Activated CD8-positive, alpha-beta memory T cell treated with anti-CD3 and anti-CD28 coated beads, Interleukin-2, amount 10 ng/mL, durations not matched to agents 7 days and 5 days (primary cell): Measurements from ENCODE around the gene ABCB1. TPM values are rescaled to one million over a fixed set of nuclear protein-coding genes. Genes with fewer than 3 reads are reported as not detected.

Source experiments
- ATAC-seq: fragments of 150-1000 bp; cut with Tn5 transposase; one replicate; pipeline ENCODE4 v1.10.0; 2021; ENCODE audit warnings: moderate library complexity
- CTCF ChIA-PET: fragments of 350-600 bp; sonication (Branson Sonifier 250); formaldehyde crosslinking; loops from one replicate; lab custom pipeline; 2021; ENCODE audit warnings: antibody characterized with exemption; lab: Charles Lee
- DNase-seq: peaks from one replicate; pipeline ENCODE4 v3.0.0-alpha.2; 2020
- H3K27ac Mint-ChIP-seq: one replicate; pipeline ENCODE4 v1.8.0; 2021; ENCODE audit warnings: mild to moderate bottlenecking, mixed read lengths
- H3K27me3 Mint-ChIP-seq: one replicate; pipeline ENCODE4 v1.8.0; 2021; ENCODE audit warnings: mixed read lengths
- H3K36me3 Mint-ChIP-seq: one replicate; pipeline ENCODE4 v1.8.0; 2021; ENCODE audit warnings: mild to moderate bottlenecking, mixed read lengths
- H3K4me1 Mint-ChIP-seq: one replicate; pipeline ENCODE4 v1.8.0; 2021; ENCODE audit warnings: mixed read lengths
- H3K4me3 Mint-ChIP-seq: one replicate; pipeline ENCODE4 v1.8.0; 2021; ENCODE audit warnings: mild to moderate bottlenecking, moderate library complexity, mixed read lengths
- H3K9me3 Mint-ChIP-seq: one replicate; pipeline ENCODE4 v1.8.0; 2022; ENCODE audit warnings: low read depth, mixed read lengths
- total RNA-seq, 2 experiments: library from RNA; stranded (reverse); gene quantifications; one replicate each; pipeline ENCODE4 v1.2.3, GENCODE V29; 2021

ABCB1 gene
- total RNA-seq, 2 experiments from 2014 or later, result 15.1 to 15.7 TPM

- no peak for ATAC-seq
- no peak for DNase-seq
- no peaks in the 10 kb centered on the region for H3K9me3 Mint-ChIP-seq
- CTCF ChIA-PET, result no interaction called here
- H3K27ac Mint-ChIP-seq, result no peak overlapping the region
- no peaks in the 10 kb centered on the region for H3K27me3 Mint-ChIP-seq
- peaks cover 6% of the 10 kb centered on the region for H3K4me1 Mint-ChIP-seq
- no peak overlapping the region for H3K4me3 Mint-ChIP-seq
- H3K36me3 Mint-ChIP-seq, result peaks cover 9% of the 10 kb centered on the region
These were observed 34.3 kb downstream of the ABCB1 start for GRCh38 chr7:87566311-87566900.

GRCh38 chr7:87565877-87566276 is 34.8 kb downstream of the ABCB1 start:
- Mint-ChIP-seq H3K36me3 (peaks cover 9% of the 10 kb centered on the region), H3K27ac (no peak overlapping the region), H3K27me3 (no peaks in the 10 kb centered on the region), H3K4me3 (no peak overlapping the region), H3K9me3 (no peaks in the 10 kb centered on the region), H3K4me1 (peaks cover 6% of the 10 kb centered on the region)
- ATAC-seq, result no peak
- DNase-seq, result no peak
- CTCF ChIA-PET, result no interaction called here

GRCh38 chr7:87564296-87564963 is 36.3 kb downstream of the ABCB1 start:
- H3K27ac Mint-ChIP-seq, result no peak overlapping the region
- peaks cover 9% of the 10 kb centered on the region for H3K36me3 Mint-ChIP-seq
- DNase-seq (no peak), ATAC-seq (peak; percentile 42)
- no peak overlapping the region for H3K4me3 Mint-ChIP-seq
- no peaks in the 10 kb centered on the region for H3K27me3 Mint-ChIP-seq
- CTCF ChIA-PET, result interaction anchor here (1.9 kb wide), 1 partner anchor 36 kb away, joined by 6 read pairs; the partner anchor contains the start of gene ABCB1
- H3K4me1 Mint-ChIP-seq, result peaks cover 6% of the 10 kb centered on the region
- no peaks in the 10 kb centered on the region for H3K9me3 Mint-ChIP-seq

GRCh38 chr7:87561702-87562101 is 39.0 kb downstream of the ABCB1 start:
- Mint-ChIP-seq H3K27ac (no peak overlapping the region), H3K27me3 (no peaks in the 10 kb centered on the region), H3K4me3 (no peak overlapping the region), H3K36me3 (peaks cover 9% of the 10 kb centered on the region), H3K4me1 (peaks cover 6% of the 10 kb centered on the region), H3K9me3 (no peaks in the 10 kb centered on the region)
- DNase-seq, result no peak
- CTCF ChIA-PET, result no interaction called here
- no peak for ATAC-seq

GRCh38 chr7:87561102-87561501 is 39.6 kb downstream of the ABCB1 start:
- CTCF ChIA-PET, result no interaction called here
- Mint-ChIP-seq H3K4me3 (no peak overlapping the region), H3K36me3 (peaks cover 8% of the 10 kb centered on the region), H3K9me3 (no peaks in the 10 kb centered on the region), H3K27ac (no peak overlapping the region), H3K4me1 (peaks cover 6% of the 10 kb centered on the region), H3K27me3 (no peaks in the 10 kb centered on the region)
- DNase-seq, result no peak
- no peak for ATAC-seq

GRCh38 chr7:87552351-87552900 is 48.3 kb downstream of the ABCB1 start:
- DNase-seq (no peak), ATAC-seq (no peak)
- Mint-ChIP-seq H3K4me1 (no peaks in the 10 kb centered on the region), H3K4me3 (no peak overlapping the region), H3K27ac (no peak overlapping the region), H3K9me3 (no peaks in the 10 kb centered on the region), H3K36me3 (peaks cover 2% of the 10 kb centered on the region), H3K27me3 (no peaks in the 10 kb centered on the region)
- CTCF ChIA-PET, result no interaction called here

- DNase-seq (no peak), ATAC-seq (no peak)
- CTCF ChIA-PET, result no interaction called here
- no peak overlapping the region for H3K4me3 Mint-ChIP-seq
- H3K27ac Mint-ChIP-seq, result no peak overlapping the region
- no peaks in the 10 kb centered on the region for H3K4me1 Mint-ChIP-seq
- no peaks in the 10 kb centered on the region for H3K9me3 Mint-ChIP-seq
- H3K27me3 Mint-ChIP-seq, result no peaks in the 10 kb centered on the region
- peaks cover 12% of the 10 kb centered on the region for H3K36me3 Mint-ChIP-seq
These were observed 52.4 kb downstream of the ABCB1 start for GRCh38 chr7:87548123-87548919.

- H3K9me3 Mint-ChIP-seq, result no peaks in the 10 kb centered on the region
- H3K27ac Mint-ChIP-seq, result no peak overlapping the region
- CTCF ChIA-PET, result no interaction called here
- H3K27me3 Mint-ChIP-seq, result no peaks in the 10 kb centered on the region
- DNase-seq (no peak), ATAC-seq (no peak)
- peaks cover 5% of the 10 kb centered on the region for H3K4me1 Mint-ChIP-seq
- H3K36me3 Mint-ChIP-seq, result peaks cover 13% of the 10 kb centered on the region
- H3K4me3 Mint-ChIP-seq, result no peak overlapping the region
These were observed 54.9 kb downstream of the ABCB1 start for GRCh38 chr7:87545760-87546159.

GRCh38 chr7:87543623-87544022 is 57.1 kb downstream of the ABCB1 start:
- DNase-seq (no peak), ATAC-seq (no peak)
- H3K27me3 Mint-ChIP-seq, result no peaks in the 10 kb centered on the region
- H3K4me1 Mint-ChIP-seq, result peaks cover 5% of the 10 kb centered on the region
- no peak overlapping the region for H3K27ac Mint-ChIP-seq
- no peaks in the 10 kb centered on the region for H3K9me3 Mint-ChIP-seq
- no peak overlapping the region for H3K4me3 Mint-ChIP-seq
- CTCF ChIA-PET, result no interaction called here
- H3K36me3 Mint-ChIP-seq, result peaks cover 15% of the 10 kb centered on the region

GRCh38 chr7:87541648-87542047 is 59.0 kb downstream of the ABCB1 start:
- peaks cover 15% of the 10 kb centered on the region for H3K36me3 Mint-ChIP-seq
- no peaks in the 10 kb centered on the region for H3K27me3 Mint-ChIP-seq
- DNase-seq (no peak), ATAC-seq (no peak)
- no peak overlapping the region for H3K27ac Mint-ChIP-seq
- peaks cover 5% of the 10 kb centered on the region for H3K4me1 Mint-ChIP-seq
- CTCF ChIA-PET, result no interaction called here
- no peak overlapping the region for H3K4me3 Mint-ChIP-seq
- no peaks in the 10 kb centered on the region for H3K9me3 Mint-ChIP-seq

- H3K9me3 Mint-ChIP-seq, result no peaks in the 10 kb centered on the region
- CTCF ChIA-PET, result no interaction called here
- DNase-seq (no peak), ATAC-seq (no peak)
- H3K27me3 Mint-ChIP-seq, result no peaks in the 10 kb centered on the region
- peaks cover 5% of the 10 kb centered on the region for H3K4me1 Mint-ChIP-seq
- peaks cover 4% of the 10 kb centered on the region for H3K36me3 Mint-ChIP-seq
- H3K4me3 Mint-ChIP-seq, result no peak overlapping the region
- H3K27ac Mint-ChIP-seq, result no peak overlapping the region
These were observed 62.6 kb downstream of the ABCB1 start for GRCh38 chr7:87538052-87538451.

- Mint-ChIP-seq H3K27ac (no peak overlapping the region), H3K9me3 (no peaks in the 10 kb centered on the region), H3K36me3 (peaks cover 2% of the 10 kb centered on the region), H3K4me1 (peaks cover 2% of the 10 kb centered on the region), H3K27me3 (no peaks in the 10 kb centered on the region), H3K4me3 (no peak overlapping the region)
- CTCF ChIA-PET, result no interaction called here
- DNase-seq (no peak), ATAC-seq (no peak)
These were observed 66.6 kb downstream of the ABCB1 start for GRCh38 chr7:87534072-87534471.

GRCh38 chr7:87530126-87530525 is 70.6 kb downstream of the ABCB1 start:
- H3K9me3 Mint-ChIP-seq, result no peaks in the 10 kb centered on the region
- H3K27me3 Mint-ChIP-seq, result no peaks in the 10 kb centered on the region
- ATAC-seq (no peak), DNase-seq (no peak)
- no peak overlapping the region for H3K27ac Mint-ChIP-seq
- H3K4me1 Mint-ChIP-seq, result peaks cover 2% of the 10 kb centered on the region
- CTCF ChIA-PET, result interaction anchor here (0.7 kb wide), 1 partner anchor 8 kb away, joined by 3 read pairs; no protein-coding TSS in a partner anchor
- no peak overlapping the region for H3K4me3 Mint-ChIP-seq
- H3K36me3 Mint-ChIP-seq, result peaks cover 6% of the 10 kb centered on the region
